Measurements from ENCODE around the gene NAPSA. TPM values are rescaled to one million over a fixed set of nuclear protein-coding genes. Genes with fewer than 3 reads are reported as not detected.

Gene NAPSA
- total RNA-seq, 1 donor from 2014 or later: 2.3 TPM

DNA sequence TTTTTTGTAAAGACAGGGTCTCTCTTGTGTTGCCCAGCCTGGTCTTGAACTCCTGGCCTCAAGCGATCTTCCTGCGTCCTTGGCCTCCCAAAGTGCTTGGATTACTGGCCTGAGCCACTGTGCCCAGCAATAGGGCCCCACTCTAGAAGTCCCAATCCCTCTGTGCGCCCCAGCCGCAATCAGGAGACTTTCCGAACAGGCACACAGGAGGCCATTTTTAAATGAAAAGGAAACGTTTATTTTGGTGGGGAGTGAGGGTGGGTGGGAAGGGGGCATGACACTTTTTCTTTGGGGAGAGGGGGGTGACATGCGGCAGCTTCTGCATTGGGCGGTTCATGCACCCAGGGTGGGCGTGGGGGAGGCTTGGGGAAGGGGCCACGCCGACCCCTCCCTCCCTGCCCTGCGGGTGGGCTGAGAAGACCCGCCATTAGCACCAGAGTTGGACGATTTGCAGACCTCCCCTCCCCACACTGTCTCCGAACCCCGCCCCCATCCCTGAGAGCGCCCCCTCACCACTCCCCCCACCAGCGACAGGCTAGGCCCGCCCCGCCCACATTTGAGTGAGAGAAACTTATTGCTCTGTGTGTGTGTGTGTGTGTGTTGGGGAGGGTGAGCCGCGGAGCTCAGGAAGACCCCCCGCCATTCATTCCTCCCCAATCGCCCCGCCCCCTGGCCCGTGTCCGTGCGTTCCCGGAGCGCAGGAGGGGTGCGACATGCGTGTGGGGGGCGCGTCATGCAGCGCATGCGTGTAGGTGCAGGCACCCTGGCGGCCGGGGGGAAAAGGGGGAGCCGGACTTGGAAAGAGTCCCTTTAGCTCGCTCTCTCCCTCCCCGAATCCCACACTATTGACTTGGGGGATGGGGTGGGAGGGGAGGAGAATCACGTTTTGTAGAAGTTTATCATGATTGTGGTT, 53.5 kb downstream of the NAPSA start:
- no peak for DNase-seq (ENCODE audit: extremely low spot score, unreplicated experiment)
- Mint-ChIP-seq H3K9me3 (no peaks in the 10 kb centered on the region), H3K4me3 (peak overlapping the region; percentile 75), H3K36me3 (peaks cover 4% of the 10 kb centered on the region), H3K27ac (no peak overlapping the region), H3K4me1 (ENCODE audit: unreplicated experiment) (peaks cover 5% of the 10 kb centered on the region), H3K27me3 (peaks cover 76% of the 10 kb centered on the region)
- TF ChIP-seq, protein P1, sequence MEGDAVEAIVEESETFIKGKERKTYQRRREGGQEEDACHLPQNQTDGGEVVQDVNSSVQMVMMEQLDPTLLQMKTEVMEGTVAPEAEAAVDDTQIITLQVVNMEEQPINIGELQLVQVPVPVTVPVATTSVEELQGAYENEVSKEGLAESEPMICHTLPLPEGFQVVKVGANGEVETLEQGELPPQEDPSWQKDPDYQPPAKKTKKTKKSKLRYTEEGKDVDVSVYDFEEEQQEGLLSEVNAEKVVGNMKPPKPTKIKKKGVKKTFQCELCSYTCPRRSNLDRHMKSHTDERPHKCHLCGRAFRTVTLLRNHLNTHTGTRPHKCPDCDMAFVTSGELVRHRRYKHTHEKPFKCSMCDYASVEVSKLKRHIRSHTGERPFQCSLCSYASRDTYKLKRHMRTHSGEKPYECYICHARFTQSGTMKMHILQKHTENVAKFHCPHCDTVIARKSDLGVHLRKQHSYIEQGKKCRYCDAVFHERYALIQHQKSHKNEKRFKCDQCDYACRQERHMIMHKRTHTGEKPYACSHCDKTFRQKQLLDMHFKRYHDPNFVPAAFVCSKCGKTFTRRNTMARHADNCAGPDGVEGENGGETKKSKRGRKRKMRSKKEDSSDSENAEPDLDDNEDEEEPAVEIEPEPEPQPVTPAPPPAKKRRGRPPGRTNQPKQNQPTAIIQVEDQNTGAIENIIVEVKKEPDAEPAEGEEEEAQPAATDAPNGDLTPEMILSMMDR (conservative IDR thresholded peaks at IDR 0.05): peak; percentile 50

DNA sequence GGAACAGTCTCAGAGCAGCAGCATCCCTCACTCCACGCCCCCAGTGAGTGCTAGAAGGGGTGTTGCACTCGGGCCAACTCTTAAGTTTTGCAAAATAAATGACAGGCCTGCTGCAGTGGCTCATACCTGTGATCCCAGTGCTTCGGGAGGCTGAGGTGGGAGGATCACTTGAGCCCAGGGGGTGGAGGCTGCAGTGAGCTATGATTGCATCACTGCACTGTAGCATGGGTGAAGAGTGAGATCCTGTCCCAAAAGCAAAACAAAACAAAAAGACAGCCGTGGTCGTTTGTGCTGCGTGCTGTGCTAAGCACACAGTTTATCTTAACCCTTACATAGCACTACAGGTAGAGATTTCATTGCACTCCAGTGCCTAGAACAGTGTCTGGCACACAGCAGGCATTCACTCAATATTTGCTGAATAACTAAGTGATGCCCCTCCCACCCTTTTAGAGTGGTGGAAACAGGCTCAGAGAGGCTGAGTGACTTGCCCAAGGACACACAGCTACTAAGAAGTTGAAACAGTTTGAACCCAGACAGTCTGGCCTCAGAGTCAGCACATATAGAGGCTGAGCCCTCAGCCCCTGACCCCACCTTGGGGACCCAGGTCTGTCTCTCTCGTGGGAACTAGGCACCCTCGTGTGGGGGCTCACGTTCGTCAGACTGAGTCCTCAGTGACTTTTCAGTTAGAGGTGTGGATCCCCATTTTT, 54.5 kb downstream of the NAPSA start:
- Mint-ChIP-seq H3K36me3 (peaks cover 4% of the 10 kb centered on the region), H3K27me3 (peaks cover 68% of the 10 kb centered on the region), H3K27ac (no peak overlapping the region), H3K9me3 (no peaks in the 10 kb centered on the region), H3K4me1 (ENCODE audit: unreplicated experiment) (peaks cover 5% of the 10 kb centered on the region), H3K4me3 (no peak overlapping the region)
- TF ChIP-seq, protein P1 (conservative IDR thresholded peaks at IDR 0.05): no peak
- no peak for DNase-seq (ENCODE audit: extremely low spot score, unreplicated experiment)

DNA sequence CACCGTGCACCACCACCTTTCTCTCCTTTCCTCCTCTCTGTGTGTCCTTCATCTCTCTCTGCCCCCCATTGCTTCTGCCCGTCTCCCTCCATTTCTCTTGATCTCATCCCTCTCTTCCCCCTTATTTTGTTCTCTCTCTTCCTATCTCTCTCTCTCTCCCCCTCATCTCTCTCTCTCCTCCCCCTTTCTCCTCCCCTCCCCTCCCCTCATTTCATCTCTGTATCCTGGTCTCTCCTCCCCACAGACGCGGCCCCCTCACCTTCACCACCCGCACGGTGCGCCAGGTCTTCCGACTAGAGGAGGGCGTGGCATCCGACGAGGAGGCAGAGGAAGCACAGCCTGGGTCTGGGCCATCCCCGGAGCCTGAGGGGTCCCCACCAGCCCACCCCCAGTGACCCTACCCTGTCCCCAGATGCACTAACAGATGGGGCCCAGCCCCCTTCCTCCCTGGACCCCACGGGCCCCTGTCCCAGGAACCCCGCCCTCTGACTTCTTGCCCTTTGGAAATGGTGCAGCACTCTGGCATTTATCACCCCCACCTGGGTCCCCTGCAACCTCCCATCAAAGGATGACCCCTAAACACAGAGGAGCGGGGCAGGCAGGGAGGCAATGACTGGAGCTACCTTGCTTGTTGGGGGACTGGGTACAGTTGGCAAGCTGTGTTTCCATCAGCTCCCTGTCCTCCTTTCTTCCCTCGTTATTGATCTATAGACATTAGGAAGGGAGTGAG, 55.9 kb downstream of the NAPSA start:
- no peaks in the 10 kb centered on the region for H3K4me1 Mint-ChIP-seq (ENCODE audit: unreplicated experiment)
- DNase-seq (ENCODE audit: extremely low spot score, unreplicated experiment): no peak
- H3K9me3 Mint-ChIP-seq: no peaks in the 10 kb centered on the region

DNA sequence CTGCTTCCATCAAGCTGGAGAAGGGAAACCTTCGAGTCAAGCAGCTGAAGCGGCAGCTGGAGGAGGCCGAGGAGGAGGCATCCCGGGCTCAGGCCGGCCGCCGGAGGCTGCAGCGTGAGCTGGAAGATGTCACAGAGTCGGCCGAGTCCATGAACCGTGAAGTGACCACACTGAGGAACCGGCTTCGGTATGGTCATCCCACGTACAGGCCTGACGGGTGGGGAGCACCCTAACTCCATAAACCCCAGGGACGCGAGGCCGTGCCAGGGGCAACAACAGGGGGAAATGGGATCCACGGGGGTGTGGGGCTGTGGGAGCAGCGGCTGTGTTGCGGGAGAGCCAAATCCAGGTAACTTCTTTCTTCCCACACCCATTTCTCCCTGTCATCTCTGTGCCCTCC, 56.4 kb downstream of the NAPSA start:
- Mint-ChIP-seq H3K9me3 (no peaks in the 10 kb centered on the region), H3K27me3 (peaks cover 52% of the 10 kb centered on the region), H3K4me3 (no peak overlapping the region), H3K36me3 (peaks cover 5% of the 10 kb centered on the region), H3K27ac (no peak overlapping the region), H3K4me1 (ENCODE audit: unreplicated experiment) (no peaks in the 10 kb centered on the region)
- TF ChIP-seq, protein P1 (conservative IDR thresholded peaks at IDR 0.05): no peak
- no peak for DNase-seq (ENCODE audit: extremely low spot score, unreplicated experiment)

More for the DNA sequence above, 55.9 kb downstream of the NAPSA start:
- peaks cover 58% of the 10 kb centered on the region for H3K27me3 Mint-ChIP-seq
- no peak overlapping the region for H3K27ac Mint-ChIP-seq
- TF ChIP-seq, protein P1 (conservative IDR thresholded peaks at IDR 0.05): no peak
- peaks cover 4% of the 10 kb centered on the region for H3K36me3 Mint-ChIP-seq
- H3K4me3 Mint-ChIP-seq: no peak overlapping the region

Other genes starting within 250 kb of the NAPSA start
- gene IZUMO2, start 202.4 kb downstream of the NAPSA start, total RNA-seq (ENCODE audit: low replicate concordance): not detected in 2 replicates
- 93.9 and 225 TPM in 2 replicates for gene MYH14, start 162.0 kb downstream of the NAPSA start, total RNA-seq (ENCODE audit: low replicate concordance)
- gene KCNC3, start 36.3 kb downstream of the NAPSA start, total RNA-seq (ENCODE audit: low replicate concordance): 9.5 and 11.2 TPM in 2 replicates
- 30.3 and 41.0 TPM in 2 replicates for gene NR1H2, start 10.8 kb upstream of the NAPSA start, total RNA-seq (ENCODE audit: low replicate concordance)
- gene POLD1, start 18.7 kb upstream of the NAPSA start, total RNA-seq (ENCODE audit: low replicate concordance): 43.6 and 91.8 TPM in 2 replicates
- 2.6 and 3.0 TPM in 2 replicates for gene SPIB, start 53.3 kb upstream of the NAPSA start, total RNA-seq (ENCODE audit: low replicate concordance)
- gene MYBPC2, start 67.3 kb upstream of the NAPSA start, total RNA-seq (ENCODE audit: low replicate concordance): 0.12 TPM in 1 of 2 replicates, not detected in the other
- 137 and 152 TPM in 2 replicates for gene EMC10, start 110.9 kb upstream of the NAPSA start, total RNA-seq (ENCODE audit: low replicate concordance)
- 1.9 and 5.2 TPM in 2 replicates for gene GARIN5A, start 111.2 kb upstream of the NAPSA start, total RNA-seq (ENCODE audit: low replicate concordance)
- gene JOSD2, start 145.6 kb upstream of the NAPSA start, total RNA-seq (ENCODE audit: low replicate concordance): 16.2 and 23.2 TPM in 2 replicates
- gene ASPDH, start 148.3 kb upstream of the NAPSA start, total RNA-seq (ENCODE audit: low replicate concordance): not detected in 2 replicates
- 0.38 and 21.7 TPM in 2 replicates for gene LRRC4B, start 202.8 kb upstream of the NAPSA start, total RNA-seq (ENCODE audit: low replicate concordance)